Measurements from ENCODE around the gene NFKB1.
"Not testable (repeated sequence)": the region's sequence is repeated elsewhere in the genome, so short reads cannot be mapped to it uniquely, and the experiment has no call there.

Gene NFKB1

DNA sequence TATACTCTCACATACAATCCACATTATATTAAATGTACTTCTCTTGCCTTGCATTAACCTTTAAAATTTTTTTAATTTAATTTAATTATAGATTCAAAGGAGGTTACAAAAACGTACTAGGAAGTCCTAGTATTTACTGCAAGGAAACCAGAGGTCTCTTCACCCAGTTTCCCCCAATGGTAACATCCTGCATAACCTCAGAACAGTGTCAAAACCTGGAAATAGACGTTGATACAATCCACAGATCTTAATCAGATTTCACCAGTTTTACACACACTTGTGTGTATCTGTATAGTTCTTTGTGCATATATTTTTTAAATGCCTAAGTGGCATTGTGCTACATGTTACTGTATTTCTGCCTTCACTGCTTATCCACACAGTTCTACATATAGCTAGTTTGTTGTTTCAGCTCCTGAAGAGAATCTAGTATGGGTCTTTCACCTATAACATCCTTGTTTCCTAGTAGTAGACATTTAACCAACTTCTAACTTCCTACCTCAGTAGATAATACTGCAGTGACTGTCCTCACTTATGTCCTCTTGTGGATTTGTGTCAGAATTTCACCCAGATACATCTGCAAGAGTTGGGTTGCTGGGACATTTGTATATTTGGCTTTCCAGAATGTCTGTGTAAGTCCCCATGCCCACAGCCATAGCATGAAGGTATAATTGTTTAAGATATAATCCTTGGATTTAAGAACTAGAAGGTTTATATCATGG lies 103.2 kb downstream of the NFKB1 start:
- no peak for DNase-seq

DNA sequence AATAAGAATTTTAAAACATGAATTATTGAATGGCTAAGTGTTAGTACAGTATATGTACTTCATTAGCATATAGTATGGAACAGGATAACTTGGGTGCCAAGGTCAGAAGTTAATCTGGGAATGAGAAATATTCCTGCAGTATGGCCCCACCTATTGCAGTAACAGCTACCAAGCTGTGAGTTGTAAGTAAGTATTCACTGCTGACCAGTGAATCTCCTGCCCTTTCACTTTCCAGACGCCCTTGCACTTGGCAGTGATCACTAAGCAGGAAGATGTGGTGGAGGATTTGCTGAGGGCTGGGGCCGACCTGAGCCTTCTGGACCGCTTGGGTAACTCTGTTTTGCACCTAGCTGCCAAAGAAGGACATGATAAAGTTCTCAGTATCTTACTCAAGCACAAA lies 105.1 kb downstream of the NFKB1 start:
- DNase-seq = no peak

DNA sequence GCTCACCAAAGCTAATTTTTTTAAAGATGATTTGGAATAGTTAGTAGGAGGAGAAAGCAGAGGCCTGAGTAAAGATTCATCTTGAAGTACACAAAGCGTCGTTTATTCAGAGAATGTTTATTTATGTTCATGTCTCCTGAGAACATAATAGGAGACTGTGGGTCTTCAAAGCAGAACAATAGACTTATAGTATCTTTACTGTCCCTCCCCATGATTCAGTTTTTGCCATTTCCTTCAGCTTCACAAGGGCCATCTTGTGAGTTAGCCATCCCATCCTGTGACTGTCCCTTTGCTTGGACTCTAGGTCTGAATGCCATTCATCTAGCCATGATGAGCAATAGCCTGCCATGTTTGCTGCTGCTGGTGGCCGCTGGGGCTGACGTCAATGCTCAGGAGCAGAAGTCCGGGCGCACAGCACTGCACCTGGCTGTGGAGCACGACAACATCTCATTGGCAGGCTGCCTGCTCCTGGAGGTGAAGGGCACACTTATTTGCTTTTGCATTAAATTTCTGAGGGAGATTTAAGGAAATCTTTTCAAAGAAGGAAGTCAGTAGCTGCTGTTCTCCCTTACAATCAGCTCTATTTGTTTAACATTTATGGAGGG lies 105.8 kb downstream of the NFKB1 start:
- no peak for DNase-seq

DNA sequence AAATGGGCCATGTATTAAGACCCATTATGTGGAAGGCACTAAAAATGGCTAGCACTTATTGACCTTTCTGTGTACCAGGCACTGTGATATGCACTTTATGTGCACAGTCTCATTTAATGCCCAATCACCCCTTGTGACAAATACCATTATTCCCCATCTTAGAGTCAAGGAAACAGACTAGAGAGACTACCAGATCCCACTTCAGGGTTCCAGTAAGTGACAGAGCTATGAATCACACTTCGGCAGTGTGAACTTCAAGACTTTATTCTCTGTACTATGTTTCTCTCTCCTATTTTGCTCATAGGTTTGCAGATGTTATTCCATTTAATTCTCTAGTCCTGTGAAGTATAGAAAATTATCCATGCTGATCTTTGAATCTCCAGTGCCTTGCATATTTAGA lies 107.0 kb downstream of the NFKB1 start:
- no peak for DNase-seq

DNA sequence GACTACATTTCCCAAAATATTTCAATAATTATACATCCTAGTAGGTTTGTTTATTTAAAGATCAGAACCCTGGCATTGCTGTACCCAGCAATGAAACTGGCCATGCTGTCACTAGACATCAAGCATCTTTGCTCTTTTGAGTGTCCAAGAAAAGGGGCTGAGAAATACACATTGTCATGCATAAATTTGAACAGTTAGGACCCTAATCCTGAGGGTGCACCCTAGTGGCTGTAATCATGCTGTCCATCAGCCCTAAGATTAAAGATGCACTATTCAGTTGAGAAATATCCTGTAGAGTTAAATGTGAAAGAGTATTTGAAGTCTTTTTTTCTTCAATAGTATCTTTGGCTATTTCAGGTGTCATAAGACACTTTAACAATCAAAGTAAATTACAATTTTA lies 108.8 kb downstream of the NFKB1 start:
- DNase-seq = no peak

DNA sequence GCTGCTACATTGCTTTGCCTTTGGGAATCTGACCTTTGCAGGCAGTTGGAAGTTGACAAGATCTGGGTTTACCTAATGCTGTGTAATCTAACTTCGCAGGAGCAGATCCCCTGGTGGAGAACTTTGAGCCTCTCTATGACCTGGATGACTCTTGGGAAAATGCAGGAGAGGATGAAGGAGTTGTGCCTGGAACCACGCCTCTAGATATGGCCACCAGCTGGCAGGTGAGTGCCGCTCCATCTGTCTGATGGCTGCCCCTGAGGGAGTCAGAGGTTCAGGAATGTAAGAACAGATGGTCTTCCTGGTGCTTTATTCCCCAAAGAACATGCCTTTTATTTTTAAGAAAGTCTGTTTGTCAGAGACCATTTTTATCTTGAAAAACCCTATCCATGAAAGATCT lies 109.3 kb downstream of the NFKB1 start:
- no peak for DNase-seq

DNA sequence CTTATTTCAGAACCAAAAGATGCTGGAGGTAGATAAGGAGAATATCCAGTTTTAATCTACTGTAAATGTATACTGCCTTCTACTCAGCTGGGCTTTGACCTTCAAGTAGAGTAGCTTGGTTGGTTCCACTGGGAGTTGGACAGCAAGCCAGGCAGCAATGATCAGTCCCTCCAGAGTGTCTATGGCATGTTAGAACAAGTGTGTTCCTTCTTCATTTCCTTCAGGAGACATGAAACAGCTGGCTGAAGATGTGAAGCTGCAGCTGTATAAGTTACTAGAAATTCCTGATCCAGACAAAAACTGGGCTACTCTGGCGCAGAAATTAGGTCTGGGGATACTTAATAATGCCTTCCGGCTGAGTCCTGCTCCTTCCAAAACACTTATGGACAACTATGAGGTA lies 111.1 kb downstream of the NFKB1 start:
- DNase-seq = no peak

DNA sequence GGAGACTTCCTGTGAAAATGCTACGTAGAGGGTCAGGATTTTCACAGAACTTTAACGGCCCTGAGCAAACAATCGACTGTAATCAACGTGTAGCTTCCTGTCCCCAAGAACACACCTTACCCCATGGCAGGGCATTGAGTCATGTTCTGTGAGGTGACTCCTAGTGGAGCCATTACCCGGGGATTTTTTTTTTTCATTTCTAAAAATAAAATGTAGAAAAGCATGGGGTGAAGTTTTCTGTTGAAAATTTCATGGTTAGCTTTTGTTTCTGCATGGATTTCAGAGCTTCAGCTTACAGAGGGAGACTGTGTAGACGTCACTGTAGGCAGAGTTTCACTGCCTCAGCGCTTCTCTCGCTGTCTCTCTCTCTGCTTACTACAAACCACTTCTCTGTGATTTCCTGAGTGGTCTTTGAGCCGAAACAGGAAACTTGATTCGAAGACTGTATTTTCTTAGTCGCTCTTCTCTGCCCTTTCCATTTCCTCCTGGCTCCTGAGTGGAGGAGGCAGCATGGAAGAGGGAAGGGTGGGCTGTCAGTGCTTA lies 111.7 kb downstream of the NFKB1 start:
- peak; percentile 58 to 81 for DNase-seq

DNA sequence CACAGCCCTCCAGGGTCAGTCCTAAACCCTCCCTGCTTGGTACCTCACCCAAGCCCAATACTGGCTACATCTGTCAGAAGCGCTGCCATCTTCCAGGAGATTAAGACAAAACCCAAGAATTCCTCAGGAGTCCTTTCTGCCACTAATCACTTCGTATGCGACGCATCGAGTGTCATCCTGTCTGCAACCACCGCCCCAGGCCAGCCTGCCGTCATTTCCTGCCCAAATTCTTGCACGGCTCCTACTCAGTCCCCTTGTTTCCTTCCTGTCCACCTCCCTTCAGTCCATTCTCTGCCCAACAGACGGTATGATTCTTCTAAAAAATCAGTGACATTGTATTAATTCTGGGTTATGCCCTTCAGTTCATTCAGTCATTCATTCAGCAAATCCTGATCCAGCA lies 113.6 kb downstream of the NFKB1 start:
- DNase-seq = peak; percentile 53 to 70

DNA sequence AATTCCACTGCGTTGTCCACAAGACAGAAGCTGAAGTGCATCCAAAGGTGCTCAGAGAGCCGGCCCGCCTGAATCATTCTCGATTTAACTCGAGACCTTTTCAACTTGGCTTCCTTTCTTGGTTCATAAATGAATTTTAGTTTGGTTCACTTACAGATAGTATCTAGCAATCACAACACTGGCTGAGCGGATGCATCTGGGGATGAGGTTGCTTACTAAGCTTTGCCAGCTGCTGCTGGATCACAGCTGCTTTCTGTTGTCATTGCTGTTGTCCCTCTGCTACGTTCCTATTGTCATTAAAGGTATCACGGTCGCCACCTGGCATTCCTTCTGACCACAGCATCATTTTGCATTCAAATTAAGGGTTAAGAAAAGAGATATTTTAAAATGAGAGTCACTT lies 115.5 kb downstream of the NFKB1 start:
- no peak for DNase-seq

DNA sequence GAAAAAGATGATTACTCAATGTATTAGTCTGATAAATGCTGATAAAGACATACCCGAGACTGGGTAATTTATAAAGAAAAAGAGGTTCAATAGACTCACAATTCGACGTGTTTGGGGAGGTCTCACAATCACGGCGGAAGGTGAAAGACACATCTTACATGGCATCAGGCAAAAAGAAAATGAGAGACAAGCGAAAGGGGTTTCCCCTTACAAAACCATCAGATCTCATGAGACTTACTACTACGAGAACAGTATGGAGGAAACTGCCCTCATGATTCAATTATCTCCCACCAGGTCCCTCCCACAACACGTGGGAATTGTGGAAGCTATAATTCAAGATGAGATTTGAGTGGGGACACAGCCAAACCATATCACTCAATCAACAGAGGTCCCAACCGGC lies 117.9 kb downstream of the NFKB1 start:
- DNase-seq = not testable (repeated sequence)

DNA sequence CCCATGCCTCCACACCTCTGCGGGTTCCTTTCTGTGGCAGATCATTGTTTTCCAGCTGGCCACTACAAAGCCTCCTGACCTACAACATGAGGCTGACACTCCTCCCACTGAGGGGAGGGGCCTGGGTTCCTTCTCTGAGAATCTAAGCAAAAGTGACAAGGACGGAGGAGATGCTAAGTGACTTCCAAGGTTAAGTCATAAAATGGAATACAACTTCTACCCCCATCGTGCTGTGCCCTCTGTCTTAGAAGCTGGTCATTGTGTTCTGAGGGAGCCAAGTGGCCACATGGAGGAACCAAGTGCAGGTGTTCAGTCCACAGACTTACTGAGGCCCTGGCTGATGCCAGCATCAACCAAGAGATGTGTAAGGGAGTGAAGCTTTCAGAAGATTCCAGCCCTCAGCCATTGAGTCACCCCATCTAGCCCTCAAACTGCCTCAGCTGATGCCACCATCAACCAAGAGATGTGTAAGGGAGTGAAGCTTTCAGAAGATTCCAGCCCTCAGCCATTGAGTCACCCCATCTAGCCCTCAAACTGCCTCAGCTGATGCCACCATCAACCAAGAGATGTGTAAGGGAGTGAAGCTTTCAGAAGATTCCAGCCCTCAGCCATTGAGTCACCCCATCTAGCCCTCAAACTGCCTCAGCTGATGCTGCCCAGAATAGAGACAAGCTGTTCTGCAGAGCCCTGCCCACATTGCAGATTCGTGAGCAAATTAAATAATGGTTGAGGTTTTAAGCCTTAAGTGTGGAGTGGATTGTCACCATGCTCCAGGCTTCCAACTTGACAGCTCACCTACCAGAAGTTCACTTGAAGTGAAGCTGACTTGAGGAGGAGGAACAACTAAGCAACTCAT lies 118.8 kb downstream of the NFKB1 start:
- DNase-seq = not testable (repeated sequence)

DNA sequence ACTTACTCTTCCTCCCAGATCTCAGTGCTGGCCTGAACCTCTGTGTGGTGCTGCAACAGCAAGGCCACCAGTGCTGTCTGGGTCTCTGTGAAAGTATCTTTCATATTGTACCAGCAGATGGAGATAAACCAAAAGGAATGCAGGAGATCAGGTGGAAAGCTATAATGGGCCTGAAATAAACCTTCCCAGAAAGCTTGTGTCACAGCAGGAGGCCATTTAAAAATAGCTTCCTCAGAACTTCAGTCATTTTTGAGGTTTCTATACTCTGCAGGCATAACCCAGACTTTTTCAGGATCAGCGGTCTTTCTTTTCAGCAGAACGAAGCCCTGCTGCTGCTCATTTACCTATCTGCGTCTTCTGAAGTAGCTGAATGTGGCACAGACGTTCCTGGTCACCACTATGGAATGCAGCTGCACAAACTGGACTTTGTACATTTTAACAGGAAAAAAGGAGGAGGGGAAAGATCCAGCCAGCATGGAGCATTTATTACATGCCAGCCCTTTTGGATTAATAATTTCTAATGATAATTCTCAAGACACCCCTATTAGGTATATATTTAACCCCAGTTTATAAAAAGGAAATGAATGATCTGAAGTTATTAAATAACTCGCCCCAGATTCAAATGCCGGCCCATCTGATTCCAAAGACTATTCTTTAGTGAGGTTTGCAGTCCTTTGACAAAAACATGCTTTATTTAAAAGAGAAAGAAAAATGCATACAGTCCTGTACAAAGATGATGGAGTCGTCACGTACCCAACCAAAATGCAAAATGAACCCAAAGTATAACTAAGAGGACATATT lies 119.7 kb downstream of the NFKB1 start:
- DNase-seq = peak in 1 of 2 donors; percentile 33

DNA sequence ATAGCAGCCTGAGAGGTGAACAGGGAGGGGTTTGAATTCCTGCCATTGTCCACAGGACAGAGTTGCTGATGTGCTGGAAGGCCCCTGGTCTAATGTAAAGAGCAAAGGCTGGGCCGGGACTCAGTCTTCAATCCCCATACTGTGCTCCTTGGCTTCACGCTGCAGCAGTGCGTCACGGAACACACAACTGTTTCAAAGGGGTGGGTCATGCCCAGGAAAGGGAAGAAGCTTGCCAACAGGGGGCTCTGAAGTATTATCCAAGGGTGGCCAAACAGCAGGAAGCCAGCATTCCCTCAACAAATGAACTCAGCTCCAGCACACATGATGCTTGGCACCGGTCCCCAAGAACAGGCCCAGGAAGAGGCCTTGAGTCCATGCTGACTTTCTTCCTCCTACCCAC lies 122.5 kb downstream of the NFKB1 start:
- no peak for DNase-seq

DNA sequence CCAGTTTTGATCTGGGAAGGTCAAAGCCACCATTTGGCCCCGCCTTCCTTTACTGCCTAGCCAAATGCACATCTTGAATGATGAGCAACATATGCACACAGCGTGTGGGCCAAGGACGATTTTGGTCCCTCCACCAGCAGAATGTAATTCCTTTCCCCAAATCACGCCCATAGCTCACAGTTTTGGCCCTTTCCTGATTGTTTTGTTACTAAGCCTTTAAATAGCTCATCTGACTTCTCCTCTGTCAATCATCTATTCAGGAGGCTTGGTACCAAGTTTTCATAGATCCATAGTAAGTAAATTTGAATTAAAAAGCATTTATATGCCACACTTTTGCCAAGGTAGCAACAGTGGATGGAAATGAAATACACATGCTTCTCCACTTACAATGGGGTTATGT lies 123.3 kb downstream of the NFKB1 start:
- DNase-seq = no peak

DNA sequence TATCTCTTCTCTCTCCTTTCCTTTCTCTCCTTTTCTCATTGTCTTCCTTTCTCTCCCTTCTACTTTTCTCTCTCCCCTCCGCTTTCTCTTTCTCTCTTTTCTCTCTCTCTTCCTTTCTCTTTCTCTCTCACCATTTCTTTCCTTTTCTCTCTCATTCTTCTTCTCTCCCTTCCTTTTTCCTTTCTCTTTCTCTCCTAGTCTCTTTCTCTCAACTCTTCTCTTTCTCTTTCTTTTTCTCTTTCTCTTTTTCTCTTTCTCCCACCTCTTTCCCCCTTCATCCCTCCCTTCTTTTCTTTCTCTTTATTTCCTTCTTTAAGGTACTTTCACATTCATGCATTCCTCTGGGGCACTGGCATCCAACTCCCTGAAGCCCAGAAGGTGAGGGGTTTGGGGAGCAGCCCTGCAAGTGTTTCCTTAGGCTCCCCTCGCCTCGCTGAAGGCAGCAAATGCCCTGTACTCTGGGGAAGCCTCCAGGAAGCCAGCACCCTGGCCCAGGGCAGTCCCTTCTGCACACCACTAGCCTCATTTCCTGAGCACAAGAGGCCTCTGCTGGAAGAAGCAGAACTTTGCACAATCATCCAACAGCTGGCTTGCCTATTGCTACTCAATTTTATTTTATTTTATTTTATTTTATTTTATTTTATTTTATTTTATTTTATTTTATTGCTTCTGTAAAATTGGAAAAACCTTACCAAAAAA lies 124.2 kb downstream of the NFKB1 start:
- peak; percentile 80 to 85 for DNase-seq

DNA sequence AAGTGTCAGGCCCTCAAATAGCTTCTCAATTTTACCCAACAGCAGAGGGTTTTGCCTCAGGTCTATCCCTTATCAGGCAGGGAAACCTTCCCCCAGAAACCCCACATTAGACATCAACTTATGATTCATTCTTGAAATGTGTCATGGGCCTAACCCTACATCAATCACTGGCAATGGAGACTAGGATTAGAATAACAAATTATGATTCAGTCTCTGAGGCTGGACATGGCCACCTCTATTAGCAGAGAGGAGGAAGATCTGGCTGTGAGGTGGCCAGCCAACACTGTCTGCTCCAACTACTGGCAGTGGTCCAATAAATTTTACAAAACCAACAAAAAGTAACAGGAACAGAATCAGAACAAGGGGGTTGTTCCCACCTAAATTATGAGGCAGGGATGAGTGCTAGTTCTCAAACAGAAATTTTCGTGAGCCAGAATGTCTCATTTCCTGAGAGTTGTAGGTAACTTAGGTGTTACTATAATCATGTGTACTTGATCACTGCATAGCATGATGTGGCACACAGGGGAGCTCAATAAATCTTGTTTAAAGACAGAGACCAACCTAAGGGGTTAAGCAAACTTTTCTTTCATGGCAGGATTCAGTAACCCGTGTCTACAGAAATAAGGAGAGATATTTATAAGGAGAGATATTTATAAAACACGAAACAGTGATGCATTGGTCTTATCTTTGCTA lies 126.8 kb downstream of the NFKB1 start:
- DNase-seq = peak in 1 of 2 donors; percentile 11

DNA sequence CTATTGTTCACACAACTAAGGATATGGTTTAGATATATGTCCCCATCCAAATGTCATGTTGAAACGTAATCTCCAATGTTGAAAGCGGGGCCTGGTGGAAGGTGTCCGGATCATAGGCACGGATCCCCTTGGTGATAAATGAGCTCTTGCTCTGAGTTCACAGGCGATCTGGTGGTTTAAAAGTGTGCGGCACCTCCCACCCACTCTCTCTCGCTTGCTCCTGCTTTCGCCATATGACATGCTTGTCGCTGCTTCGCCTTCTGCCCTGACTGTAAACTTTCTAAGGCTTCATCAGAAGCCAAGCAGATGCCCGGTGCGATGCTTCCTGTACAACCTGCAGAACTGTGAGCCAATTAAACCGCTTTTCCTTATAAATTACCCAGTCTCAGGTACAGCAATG lies 128.5 kb downstream of the NFKB1 start:
- DNase-seq = peak in 1 of 2 donors; percentile 11

DNA sequence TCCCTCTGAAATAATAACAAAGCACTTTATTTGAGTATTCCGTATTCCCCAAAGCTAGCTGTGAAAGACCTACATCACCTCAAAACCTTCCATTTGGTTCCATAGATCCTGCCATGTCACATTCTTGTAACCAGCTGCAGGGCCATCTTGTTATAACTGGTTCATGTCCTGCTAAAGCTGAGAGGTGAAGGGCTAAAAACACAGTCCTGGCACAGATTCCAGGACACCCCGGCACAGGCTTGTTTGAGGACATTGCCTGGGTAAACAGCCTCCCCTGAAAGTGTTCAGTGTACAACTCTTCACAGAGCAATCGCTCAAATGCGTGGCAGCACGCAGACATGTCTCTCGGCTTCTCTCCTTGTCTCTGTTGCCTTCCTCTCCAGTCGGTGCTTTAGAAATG lies 130.5 kb downstream of the NFKB1 start:
- no peak for DNase-seq

DNA sequence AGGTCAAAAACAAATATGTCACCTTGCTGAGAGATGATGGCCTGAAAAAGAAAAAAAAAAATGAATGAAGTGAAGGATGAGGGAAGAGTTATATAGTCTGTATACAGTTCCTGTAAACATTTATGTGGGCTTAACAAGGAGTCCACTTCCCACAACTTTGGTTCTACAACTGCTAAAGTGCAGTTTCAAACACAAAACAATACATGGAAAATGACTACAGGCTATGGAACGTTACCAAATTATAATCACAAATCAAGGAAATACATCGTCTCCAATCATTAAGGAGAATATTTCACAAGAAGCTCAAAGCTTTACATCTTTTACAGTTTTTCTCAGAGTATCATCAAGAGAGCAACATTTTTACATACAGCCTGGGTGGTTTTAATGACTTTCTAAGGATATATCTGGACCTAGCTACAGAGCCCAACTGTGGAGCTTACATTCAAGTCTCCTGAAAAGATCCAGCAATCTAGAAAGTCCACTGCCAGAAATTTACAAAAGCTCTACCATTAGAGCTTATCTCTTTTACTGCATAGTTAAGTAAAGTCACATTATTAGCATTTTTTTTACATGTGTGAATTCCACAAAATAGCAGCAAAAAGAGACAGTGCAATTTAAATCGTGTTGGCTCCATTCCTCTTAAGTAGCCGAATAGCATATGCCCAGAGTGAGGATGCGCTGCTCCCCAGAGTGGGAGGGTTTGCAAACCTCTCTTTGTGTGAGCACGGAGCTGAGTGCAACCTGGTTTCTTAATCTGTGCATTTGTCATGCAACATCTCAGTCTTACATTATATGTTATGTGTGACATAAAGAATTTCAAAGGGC lies 131.3 kb downstream of the NFKB1 start:
- no peak for DNase-seq

DNA sequence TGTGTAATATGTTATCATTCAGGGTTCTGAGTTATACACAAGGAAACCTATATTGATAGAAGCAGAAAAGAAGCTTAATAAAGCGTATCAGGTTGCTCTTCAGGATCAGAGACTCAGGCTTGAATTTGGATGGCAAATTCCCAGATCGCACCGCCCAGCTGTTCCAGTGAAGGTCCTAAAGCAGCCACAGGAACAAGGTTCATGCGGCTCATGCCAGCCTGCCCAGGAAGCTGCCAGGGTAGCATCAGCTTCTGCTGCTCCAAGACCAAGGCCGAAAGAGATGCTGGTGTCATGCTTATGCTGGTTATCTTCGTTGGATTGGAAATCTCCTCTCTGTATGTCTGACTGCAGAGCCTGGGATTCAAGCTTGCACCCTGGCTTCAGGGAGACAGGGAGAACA lies 131.9 kb downstream of the NFKB1 start:
- no peak for DNase-seq

Data from CD4-positive, alpha-beta T cell treated with Interleukin-4 for 1 hour (primary cell).